ENCODE results near the gene ABR.

The ABR gene

DNA sequence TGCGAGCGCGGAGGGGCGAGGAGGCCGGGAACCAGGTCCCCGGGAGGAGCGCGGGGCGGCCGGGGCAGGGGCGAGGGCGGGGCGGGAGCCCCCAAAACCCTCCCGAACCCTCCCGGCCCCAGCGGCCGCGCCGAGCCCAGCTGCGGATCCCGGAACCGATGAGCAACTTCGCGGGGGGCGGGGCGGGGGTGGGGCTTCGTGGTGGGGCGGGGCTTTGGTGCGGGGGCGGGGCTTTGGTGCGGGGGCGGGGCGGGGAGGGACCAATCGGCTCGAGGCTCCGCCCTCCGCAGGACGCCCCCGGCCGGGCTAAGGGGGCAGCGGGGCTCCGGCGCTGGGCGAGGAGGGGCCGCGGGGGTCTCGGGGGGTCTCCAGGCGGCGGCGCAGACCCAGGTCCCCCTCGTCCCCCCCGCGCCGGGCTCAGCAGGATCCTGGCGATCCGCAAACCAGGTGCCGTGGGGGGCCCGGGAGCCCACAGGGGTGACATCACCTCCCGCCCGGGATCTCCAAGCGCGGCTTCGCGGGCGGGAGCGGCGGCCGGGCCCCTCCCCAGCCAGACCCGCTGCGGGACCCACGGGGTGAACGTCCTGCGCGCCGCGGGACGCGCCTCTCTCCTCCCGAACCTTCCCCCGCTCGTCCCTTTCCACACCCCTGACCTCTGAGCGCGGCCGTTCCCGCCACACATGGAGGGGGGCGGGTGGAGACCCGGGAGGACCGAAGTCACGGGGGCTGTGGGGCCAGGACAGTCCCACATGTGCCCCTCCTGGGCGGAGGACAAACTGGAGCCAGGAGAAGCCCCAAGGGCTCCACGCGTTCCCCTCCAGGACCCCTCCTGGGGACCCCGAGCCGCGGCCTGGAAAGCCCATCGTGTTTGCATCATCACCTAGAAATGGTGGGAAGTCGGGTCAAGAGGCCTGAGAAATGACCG, at the start of gene ABR:
Gene ABR (minus strand): TSS at position 164 of the 925 bp plus-strand sequence. CDS start 254 bp downstream, outside the sequence.
- DNase-seq, result peak; percentile 71

DNA sequence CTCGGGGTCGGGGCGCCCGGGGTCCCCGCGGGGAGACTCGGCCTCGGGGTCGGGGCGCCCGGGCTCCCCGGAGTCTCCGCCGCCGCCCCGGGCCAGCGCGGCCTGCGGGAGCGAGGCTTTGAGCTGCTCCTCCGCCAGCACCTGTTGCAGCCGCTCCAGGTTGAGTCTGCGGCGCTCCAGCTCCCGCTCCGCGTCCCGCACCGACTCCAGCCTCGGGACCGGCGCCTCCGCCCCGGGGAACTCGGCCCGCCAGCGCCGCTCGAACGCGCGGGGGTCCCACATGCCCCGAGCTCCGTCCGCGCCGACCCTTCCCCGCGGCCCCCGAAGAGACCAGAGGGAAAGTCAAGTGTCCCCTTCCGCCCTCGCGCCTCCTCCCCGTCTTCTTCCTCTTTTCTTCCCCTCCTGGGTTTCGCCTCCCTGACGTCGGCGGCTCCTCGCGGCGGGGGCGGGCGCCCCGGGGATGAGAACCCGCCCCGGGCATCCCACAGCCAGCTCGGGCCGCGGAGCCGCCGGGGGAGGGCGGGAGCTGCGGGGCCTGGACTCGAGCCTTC, 49.6 kb upstream of the ABR start:
- DNase-seq, result peak; percentile 52

DNA sequence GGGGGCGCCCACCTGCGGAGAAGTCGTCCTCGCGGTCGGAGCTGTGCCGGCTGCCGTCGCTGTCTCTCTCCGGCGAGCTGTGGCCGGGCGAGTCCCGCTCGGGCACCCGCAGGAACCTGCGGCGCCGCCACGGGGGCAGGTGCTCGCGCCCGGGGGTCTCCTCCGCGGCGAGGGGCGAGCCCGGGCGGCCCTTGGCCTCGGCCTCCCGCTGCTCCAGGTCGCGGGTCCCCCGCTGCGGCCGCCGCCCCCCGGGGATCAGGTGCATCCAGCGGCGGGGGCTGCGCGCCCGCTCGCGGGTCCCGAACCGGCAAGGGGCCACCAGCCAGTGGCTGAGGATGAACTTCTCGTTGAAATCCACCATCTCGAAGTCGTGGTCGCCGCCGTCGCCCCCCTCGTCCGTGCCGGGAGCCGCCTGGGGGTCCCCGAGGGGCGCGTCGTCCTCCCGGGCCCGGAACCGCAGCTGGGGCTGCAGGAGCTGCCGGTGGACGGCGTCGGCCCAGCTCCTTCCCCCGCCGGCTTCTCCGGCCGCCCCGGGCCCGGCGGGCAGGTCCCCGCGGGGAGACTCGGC, 49.1 kb upstream of the ABR start:
- DNase-seq, result no peak

DNA sequence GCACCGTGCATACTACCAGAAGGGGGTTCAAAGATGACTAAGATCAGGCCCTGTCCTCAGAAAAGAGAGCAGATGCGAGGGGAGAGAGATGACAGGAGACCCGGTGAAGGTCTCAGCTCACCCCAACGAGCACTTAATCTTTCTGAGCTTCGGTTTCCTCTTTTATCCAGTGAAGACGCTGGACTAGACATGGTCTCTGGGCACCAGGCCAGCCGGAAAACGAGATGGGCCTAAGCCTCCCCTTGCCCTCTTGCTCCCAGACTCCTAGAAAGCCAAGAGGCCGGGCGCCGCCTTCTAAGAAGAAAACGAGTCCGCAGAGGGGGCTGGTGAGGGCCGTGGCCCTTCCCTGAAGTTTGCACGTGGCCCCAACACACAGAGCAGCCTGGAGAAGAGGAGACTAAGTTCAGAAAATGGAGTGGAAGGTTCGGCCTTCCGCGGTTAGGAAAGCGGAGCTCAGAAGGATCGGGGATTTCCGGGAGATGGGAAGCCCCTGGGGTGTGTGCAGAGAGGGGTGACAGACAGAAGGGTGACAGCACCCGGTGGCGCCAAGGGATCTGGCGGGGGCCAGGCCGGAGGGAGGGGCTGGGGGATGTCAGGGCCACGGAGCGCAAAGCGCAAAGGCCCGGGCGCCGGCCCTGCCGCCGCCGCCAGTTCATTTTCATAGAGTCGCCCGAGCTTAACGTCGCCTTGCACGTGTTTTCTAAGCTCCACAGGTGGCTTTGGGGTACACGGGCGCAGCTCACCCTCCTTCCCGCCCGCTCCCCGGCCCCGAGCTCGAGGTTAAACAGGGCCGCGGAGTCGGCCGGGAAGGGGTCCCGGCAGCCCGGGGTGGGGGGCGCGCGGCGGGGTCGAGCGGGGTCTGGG, 48.4 kb upstream of the ABR start:
- peak; percentile 4 for DNase-seq

DNA sequence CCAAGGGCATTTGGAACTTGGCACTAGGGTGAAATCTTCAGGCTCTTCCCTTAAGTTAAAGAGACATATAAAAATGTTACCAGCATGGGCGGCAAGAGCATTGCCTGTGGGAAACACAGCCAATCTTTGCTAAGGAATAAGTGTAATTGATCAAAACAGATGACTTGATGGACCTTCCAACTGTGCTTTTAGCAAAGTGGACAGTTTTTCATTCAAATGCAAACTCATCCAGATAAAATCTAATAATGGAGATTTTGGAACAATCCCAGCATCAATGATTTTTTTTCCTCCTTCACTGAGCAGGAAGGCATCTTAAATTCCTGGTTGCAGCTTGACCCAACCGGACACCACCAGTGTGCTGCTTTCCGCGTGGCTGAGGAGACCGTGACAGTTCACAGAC, 47.6 kb upstream of the ABR start:
- DNase-seq, result no peak

DNA sequence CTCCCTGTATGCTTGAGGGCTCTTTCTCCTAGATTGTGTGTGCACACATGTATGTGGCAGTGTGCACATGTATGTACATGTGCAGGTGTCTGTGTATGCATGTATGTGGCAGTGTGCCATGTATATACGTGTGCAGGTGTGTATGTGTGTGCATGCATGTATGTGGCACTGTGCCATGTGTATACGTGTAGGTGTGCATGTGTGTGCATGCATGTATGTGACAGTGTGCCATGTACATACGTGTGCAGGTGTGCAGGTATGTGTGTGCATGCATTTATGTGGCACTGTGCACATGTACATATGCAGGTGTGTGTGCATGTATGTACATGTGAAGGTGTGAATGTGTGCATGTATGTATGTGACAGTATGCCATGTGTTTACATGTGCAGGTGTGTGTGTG, 46.5 kb upstream of the ABR start:
- no peak for DNase-seq

DNA sequence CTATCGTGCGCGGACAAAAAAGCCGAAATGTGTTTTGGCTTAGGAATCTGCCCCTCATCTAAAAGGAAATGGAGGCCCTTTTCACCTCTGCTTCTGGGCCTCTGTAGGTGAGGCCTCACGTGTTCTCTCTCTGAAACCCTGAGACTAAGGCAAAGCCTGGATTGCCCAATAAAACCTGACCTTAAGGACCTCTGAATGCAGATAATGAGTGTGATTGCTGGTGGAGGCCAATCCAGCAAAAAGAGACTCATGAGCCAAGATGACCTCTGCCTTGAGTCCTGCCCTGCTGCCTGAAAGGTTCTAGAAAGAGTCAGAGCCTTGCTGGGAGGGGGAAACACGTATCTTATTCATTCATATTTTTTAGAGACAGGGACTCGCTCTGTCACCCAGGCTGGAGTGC, 44.5 kb upstream of the ABR start:
- no peak for DNase-seq

DNA sequence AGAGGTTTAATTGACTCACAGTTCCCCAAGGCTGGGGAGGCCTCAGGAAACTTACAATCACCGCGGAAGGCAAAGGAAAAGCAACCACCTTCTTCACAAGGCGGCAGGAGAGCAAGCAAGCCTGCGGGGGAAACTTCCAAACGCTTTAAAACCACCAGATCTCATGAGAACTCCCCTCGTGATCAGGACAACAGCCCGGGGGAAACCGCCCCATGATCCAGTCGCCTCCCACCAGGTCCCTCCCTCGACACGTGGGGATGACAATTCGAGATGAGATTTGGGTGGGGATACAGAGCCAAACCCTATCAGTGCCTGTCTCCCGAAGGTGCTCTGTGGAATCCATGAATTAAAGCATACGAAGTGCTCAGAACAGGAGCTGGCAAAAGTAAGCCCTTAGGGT, 43.9 kb upstream of the ABR start:
- DNase-seq, result no peak

DNA sequence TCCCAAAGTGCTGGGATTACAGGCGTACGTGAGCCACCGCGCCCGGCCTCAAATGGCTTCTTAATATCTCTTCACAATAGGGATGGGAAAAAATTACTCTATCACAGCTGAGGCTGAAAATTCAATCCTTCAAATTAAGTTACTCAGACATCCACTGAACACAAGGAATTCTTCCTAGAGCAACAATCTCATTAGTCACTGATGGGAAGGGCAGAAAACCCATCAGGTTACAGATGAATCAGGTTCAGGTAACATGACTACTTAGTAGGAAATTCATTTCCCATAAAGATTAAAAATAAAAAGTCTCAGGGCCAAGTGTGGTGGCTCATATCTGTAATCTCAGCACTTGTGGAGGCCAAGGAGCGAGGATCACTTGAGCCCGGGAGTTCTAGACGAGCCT, 42.5 kb upstream of the ABR start:
- DNase-seq, result no peak

DNA sequence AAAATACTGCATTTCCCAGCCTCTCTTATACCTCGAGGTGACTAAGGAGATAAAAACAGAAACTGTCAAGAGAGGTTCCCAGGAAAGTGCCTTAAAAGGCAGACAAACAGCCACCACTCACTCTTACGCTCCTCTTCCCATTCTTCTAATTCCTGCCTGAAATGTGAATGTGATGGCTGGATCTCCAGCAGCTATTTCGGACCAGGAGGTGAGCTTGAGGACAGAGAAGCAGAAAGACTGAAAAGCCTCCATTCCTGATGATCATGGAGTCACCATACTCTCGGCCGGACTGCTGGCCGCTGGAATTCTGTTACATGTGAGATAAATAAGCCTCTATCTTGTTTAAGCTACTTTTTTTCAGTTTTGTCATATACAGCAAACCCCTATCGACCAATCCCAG, 41.4 kb upstream of the ABR start:
- no peak for DNase-seq

DNA sequence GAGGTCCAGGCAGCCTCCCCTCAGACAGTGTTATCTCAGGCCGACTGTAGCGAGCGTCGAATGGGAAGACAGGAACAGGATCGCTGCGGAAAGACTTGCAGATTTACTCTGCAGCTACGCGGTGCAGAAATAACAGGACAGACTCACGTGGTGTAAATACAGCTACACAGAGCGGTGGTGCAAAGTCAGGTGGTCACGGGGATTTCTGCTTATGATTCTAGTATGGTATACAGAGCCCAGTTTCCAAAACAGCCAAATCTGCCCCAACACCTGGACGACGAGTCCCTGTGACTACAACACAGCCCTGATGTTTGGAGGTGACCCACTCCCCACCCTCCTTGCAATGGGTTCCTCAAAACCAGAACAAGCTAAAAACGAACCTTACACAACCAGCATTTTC, 40.6 kb upstream of the ABR start:
- no peak for DNase-seq

DNA sequence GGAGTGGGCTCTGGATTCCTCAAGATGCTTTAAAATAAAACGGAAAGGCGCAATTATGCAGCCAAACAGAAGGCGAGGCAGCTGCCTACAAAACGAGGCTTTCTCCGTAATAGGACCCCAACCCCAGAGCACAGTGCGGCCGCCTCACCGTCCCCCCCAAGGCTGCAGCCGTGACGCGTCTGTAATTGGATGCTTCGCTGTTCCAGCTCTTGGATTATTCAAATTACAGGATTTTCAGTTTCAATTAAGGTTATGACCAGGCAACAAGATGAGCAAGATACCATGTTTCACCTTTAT, 37.3 kb upstream of the ABR start:
- DNase-seq, result no peak

DNA sequence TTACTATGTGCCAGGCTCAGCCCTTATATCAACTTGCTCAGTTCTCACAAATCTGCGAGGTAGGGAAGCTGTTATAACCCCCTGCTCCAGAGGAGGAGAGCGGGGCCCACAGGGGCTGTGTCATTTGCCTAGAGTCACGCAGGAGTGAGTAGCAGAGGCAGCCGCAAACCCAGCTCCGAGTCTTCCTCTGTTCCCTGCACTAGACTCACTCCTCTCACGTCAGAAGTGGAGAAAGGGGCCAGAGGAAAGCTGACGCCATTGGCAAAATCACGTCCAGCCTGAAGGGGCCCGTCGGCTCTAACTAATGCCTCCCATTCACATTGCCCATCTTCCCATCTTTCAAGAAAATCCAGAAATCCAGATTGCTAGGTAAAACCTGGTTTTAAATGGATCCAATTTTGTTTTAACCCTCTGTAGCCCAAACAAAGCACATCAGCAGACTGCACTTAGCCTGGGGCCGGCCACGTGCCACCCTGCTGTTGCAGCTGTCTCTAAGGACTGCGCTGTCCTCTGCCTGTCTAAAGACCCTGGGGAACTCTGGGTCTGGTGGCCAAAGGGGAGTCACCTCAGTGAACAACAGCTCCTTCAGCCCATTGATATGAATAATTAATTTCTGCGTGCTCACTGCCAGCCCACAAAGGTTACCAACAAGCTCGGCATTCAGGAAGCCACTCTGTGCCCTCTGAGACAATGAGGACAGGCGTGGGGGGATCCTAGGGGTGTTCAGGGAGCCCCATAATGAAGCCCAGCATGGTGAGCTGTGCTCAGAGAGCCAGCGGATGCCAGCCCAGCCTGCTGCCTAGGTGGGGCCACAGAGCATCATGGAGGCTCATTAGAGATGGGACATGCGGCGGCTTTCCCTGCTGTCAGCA, 36.7 kb upstream of the ABR start:
- DNase-seq, result no peak

DNA sequence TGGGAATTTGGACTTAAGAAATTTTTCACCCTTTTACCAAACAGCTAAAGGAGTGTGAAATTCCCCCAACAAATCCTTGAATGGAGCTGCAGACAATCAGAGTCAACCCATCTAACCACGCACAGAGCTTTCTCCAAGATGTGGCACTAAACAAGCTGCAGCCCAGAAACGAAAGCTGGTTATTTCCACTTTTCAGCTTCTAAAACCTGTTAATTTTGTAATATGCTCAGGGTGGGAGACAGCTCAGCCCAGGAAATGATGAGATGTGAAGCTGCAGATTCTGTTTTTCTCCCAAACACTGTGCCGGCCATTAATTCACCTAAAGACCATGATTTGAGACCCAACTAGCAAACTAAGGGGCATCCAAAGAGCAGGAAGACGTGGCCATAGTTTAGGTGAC, 33.2 kb upstream of the ABR start:
- no peak for DNase-seq

DNA sequence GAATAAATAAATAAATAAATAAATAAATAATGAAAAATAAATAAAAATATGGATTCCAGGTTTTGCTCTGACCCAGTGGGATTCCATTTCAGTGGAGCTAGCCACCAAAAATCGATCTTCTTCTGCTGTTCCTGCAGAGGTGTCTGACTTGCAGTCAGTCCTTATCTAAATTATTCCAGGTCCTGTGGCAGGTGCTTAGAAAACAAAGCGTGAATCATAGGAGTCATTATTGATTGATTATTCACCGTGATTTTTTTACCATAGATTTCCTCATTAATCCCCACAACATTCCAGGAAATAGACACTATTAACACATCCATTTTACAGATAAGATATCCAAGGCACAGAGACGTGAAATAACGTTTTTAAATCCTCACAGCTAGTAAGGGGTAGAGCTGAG, 31.5 kb upstream of the ABR start:
- no peak for DNase-seq

DNA sequence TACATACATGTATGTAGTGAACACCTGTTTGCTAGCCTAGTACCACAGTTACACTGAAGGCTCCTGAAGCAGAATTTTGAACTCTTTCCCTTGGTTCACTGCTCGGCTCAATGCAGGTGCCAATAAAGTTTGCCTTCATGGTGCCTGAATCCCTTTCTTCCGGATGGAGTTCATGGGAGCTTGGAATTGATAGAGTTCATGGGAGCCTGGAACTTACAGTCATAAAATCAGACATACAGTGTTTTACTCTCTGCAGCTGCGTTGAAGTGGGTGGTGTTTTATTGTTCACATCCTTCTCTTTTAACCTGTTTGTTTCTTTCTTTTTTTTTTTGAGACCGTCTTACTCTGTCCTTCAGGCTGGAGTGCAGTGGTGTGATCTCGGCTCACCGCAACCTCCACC, 29.2 kb upstream of the ABR start:
- DNase-seq, result no peak

DNA sequence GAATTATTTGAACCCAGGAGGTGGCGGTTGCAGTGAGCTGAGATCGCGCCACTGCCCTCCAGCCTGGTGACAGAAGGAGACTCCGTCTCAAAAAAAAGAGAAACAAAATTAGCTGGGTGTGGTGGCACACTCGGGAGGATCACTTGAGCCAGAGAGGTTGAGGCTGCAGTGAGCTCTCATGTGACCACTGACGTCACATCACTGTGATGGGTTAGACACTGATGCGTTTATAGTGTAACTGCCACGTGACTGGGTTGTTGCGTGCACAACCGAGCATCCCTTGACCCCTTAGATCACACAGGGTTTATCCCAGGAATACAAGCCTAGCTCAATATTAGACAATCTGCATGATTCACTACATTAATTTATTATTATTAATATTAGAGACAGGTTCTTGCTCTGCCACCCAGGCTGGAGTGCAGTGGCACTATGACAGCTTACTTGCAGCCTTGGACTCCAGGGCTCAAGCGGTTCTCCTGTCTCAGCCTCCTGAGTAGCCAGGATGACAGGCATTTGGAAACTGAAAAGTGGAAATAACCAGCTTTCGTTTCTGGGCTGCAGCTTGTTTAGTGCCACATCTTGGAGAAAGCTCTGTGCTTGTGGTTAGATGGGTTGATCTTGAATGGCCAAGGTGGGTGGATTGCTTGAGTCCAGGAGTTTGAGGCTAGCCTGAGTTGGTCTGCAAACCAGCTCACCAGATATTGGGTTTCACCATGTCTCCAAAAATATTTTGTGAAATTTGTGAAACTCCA, 26.4 kb upstream of the ABR start:
- DNase-seq, result no peak

DNA sequence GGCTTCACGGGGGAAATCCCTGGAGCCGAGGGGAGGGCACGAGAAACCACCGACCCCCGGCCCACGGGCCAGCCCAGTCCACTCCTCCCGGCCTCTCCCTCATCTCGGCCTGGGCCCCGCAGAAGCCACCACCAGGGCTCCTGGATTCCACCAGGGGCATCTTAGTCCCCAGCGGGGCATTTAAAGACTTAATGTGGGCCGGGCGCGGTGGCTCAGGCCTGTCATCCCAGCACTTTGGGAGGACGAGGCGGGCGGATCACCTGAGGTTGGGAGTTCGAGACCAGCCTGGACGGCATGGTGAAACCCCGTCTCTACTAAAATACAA, 24.1 kb upstream of the ABR start:
- DNase-seq, result no peak

DNA sequence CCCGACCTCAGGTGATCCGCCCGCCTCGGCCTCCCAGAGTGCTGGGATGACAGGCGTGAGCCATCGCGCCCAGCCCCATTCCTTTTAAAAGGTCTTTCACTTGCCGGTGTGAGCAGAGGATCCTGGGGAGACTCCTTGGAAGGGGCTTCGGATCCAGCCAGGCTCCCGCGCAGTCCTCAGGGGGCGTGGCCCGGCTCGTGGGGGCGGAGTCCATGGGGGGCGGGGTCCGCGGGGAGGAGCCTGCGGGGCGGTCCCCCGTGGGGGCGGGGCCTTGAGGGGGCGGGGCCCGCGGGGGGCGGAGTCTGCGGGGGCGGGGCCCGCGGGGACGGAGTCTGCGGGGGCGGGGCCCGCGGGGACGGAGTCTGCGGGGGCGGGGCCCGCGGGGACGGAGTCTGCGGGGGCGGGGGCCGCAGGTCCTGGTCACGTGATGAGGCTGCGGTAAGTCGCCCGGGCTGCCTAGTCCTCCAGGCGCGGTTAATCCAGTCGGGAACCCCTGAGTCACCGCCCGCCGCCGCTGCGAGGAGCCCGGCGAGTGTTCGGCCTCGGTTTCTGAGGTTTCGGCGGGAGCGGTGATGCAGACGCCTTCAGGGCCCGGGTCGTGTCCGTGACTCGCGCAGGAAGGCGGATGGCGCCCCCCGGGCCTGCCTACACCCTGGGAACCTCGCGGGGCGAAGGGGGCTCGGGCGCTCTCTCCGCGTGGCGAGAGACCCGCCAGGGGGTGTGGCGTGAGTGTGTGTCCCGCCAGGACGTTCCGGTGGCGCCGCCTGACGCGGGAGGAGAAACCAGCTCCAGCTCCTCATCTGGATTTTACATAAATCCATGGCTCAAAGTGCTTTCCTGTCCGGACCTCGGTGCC, 23.6 kb upstream of the ABR start:
- peak; percentile 45 for DNase-seq

DNA sequence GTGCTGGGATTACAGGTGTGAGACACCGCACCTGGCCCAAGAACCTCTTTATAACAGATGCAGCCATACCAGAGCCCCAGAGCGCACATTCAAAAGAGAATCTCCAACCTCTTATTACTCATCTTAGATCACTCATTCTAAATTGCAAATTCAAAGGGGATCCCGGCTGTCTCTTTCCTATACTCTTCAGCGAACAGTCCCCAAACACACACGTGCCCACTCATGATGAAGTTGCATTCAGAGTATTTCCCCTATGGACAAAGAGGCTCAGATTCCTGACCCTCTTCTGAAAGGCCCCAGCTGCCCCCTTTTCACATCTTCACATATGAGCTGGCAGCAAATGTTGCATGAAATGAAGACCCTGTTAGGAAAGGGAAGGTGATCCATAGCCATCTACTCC, 22.5 kb upstream of the ABR start:
- DNase-seq, result no peak

DNA sequence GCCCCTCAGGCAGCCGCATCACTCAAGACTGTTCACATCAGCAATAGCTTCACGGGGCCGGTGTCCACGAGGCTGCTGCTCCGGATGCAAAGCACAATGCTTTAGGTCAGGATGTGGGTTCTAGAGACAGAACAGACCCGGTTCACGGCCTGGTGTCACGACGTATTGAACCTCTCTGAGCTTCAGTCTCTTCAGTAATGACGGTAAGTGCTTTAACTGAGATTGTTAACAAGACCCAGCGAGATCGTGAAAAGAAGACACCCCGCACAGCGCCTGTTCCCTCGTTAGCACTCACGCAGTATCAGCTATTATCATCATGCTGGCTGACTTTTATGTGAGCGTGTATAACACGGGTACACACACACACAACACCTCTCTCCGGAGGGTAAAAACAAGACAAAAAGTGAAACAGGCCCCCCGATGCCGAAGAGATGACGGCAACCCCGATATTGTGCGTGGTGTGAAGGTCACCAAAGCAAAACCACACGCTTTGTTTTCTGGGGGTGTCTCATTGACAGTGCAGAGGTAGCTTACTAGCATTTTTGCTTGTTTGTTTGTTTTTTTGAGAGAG, 21.4 kb upstream of the ABR start:
- DNase-seq, result peak; percentile 63
